Neural progenitor cell (in vitro differentiated cells): ENCODE measurements around the gene MEMO1.

Source experiments
- CTCF ChIP-seq: fragments of 200-600 bp; sonication (generic); IDR thresholded peaks from 2 replicates; pipeline ENCODE4 v1.5.1; 2017; ENCODE audit warnings: antibody characterized with exemption, mild to moderate bottlenecking
- EZH2 ChIP-seq: fragments of 200-600 bp; sonication (generic); IDR thresholded peaks from 2 replicates; pipeline ENCODE4 v1.6.1; 2017; ENCODE audit warnings: antibody characterized with exemption, mild to moderate bottlenecking, moderate library complexity

- no peak for TF ChIP-seq CTCF
- TF ChIP-seq EZH2, result no peak
Measured at GRCh38 chr2:31903109-31903780, 107.6 kb downstream of the MEMO1 start.
